ENCODE measurements around the gene WDFY4.

The WDFY4 gene

GRCh38 chr10:48731141-48731540 is 46.5 kb downstream of the WDFY4 start:
- Histone ChIP-seq H3K4me1 (ENCODE audit: insufficient read depth, poor library complexity, severe bottlenecking) (no peaks in the 10 kb centered on the region), H3K27ac (ENCODE audit: poor library complexity, severe bottlenecking) (no peak overlapping the region), H3K36me3 (ENCODE audit: low read depth) (no peaks in the 10 kb centered on the region)

GRCh38 chr10:48731654-48732053 is 47.0 kb downstream of the WDFY4 start:
- H3K4me1 ChIP-seq (ENCODE audit: insufficient read depth, poor library complexity, severe bottlenecking), result no peaks in the 10 kb centered on the region
- no peak overlapping the region for H3K4me3 ChIP-seq (ENCODE audit: severe bottlenecking)
- H3K9me3 ChIP-seq (ENCODE audit: severe bottlenecking), result no peaks in the 10 kb centered on the region
- no peak for TF ChIP-seq CTCF (IDR thresholded peaks at IDR 0.05; ENCODE audit: poor library complexity, severe bottlenecking)
- no peaks in the 10 kb centered on the region for H3K27me3 ChIP-seq (ENCODE audit: insufficient read depth, poor library complexity, severe bottlenecking)
- H3K27ac ChIP-seq (ENCODE audit: poor library complexity, severe bottlenecking), result no peak overlapping the region
- H3K36me3 ChIP-seq (ENCODE audit: low read depth), result no peaks in the 10 kb centered on the region
- DNase-seq (ENCODE audit: low spot score) (no peak), ATAC-seq (ENCODE audit: low read depth) (no peak)

More at GRCh38 chr10:48731141-48731540, 46.5 kb downstream of the WDFY4 start:
- no peak for DNase-seq (ENCODE audit: low spot score)
- no peak for ATAC-seq (ENCODE audit: low read depth)
- Histone ChIP-seq H3K9me3 (ENCODE audit: severe bottlenecking) (no peaks in the 10 kb centered on the region), H3K27me3 (ENCODE audit: insufficient read depth, poor library complexity, severe bottlenecking) (no peaks in the 10 kb centered on the region), H3K4me3 (ENCODE audit: severe bottlenecking) (no peak overlapping the region)
- TF ChIP-seq CTCF (IDR thresholded peaks at IDR 0.05; ENCODE audit: poor library complexity, severe bottlenecking), result no peak

GRCh38 chr10:48733329-48733728 is 48.7 kb downstream of the WDFY4 start:
- Histone ChIP-seq H3K4me1 (ENCODE audit: insufficient read depth, poor library complexity, severe bottlenecking) (no peaks in the 10 kb centered on the region), H3K27ac (ENCODE audit: poor library complexity, severe bottlenecking) (no peak overlapping the region), H3K36me3 (ENCODE audit: low read depth) (no peaks in the 10 kb centered on the region), H3K4me3 (ENCODE audit: severe bottlenecking) (no peak overlapping the region), H3K9me3 (ENCODE audit: severe bottlenecking) (no peaks in the 10 kb centered on the region), H3K27me3 (ENCODE audit: insufficient read depth, poor library complexity, severe bottlenecking) (no peaks in the 10 kb centered on the region)
- no peak for DNase-seq (ENCODE audit: low spot score)
- TF ChIP-seq CTCF (IDR thresholded peaks at IDR 0.05; ENCODE audit: poor library complexity, severe bottlenecking), result no peak
- no peak for ATAC-seq (ENCODE audit: low read depth)

GRCh38 chr10:48735836-48736390 is 51.2 kb downstream of the WDFY4 start:
- H3K27me3 ChIP-seq (ENCODE audit: insufficient read depth, poor library complexity, severe bottlenecking), result no peaks in the 10 kb centered on the region
- TF ChIP-seq CTCF (IDR thresholded peaks at IDR 0.05; ENCODE audit: poor library complexity, severe bottlenecking), result no peak
- no peak overlapping the region for H3K27ac ChIP-seq (ENCODE audit: poor library complexity, severe bottlenecking)
- H3K36me3 ChIP-seq (ENCODE audit: low read depth), result no peaks in the 10 kb centered on the region
- no peak for DNase-seq (ENCODE audit: low spot score)
- no peak for ATAC-seq (ENCODE audit: low read depth)
- no peaks in the 10 kb centered on the region for H3K9me3 ChIP-seq (ENCODE audit: severe bottlenecking)
- no peak overlapping the region for H3K4me3 ChIP-seq (ENCODE audit: severe bottlenecking)
- no peaks in the 10 kb centered on the region for H3K4me1 ChIP-seq (ENCODE audit: insufficient read depth, poor library complexity, severe bottlenecking)

- Histone ChIP-seq H3K27ac (ENCODE audit: poor library complexity, severe bottlenecking) (no peak overlapping the region), H3K9me3 (ENCODE audit: severe bottlenecking) (no peaks in the 10 kb centered on the region), H3K4me3 (ENCODE audit: severe bottlenecking) (no peak overlapping the region), H3K36me3 (ENCODE audit: low read depth) (no peaks in the 10 kb centered on the region), H3K4me1 (ENCODE audit: insufficient read depth, poor library complexity, severe bottlenecking) (no peaks in the 10 kb centered on the region), H3K27me3 (ENCODE audit: insufficient read depth, poor library complexity, severe bottlenecking) (no peaks in the 10 kb centered on the region)
- DNase-seq (ENCODE audit: low spot score), result no peak
- no peak for ATAC-seq (ENCODE audit: low read depth)
- TF ChIP-seq CTCF (IDR thresholded peaks at IDR 0.05; ENCODE audit: poor library complexity, severe bottlenecking), result no peak
Measured at GRCh38 chr10:48736596-48736995, 51.9 kb downstream of the WDFY4 start.
